Lower leg skin (tissue), 3 donors: ENCODE results near the gene GADD45GIP1.

Experiments used
- CTCF ChIP-seq, 3 donors: fragments of 450-650 bp; IDR thresholded peaks; one replicate each; pipeline ENCODE4 v1.5.1; 2016; ENCODE audit warnings: antibody characterized with exemption in 3 of 3, mild to moderate bottlenecking in 3 of 3, moderate library complexity in 2 of 3
- POLR2A ChIP-seq, 2 donors: fragments of 450-650 bp; IDR thresholded peaks; one replicate each; pipeline ENCODE4 v1.6.1; 2016 to 2017; ENCODE audit warnings: antibody characterized with exemption in 2 of 2, mild to moderate bottlenecking in 1 of 2, moderate library complexity in 1 of 2

- TF ChIP-seq POLR2A (IDR thresholded peaks at IDR 0.05), result no peak
- TF ChIP-seq CTCF (IDR thresholded peaks at IDR 0.05), result no peak
Measured at GRCh38 chr19:12922959-12923358, 34.1 kb downstream of the GADD45GIP1 start.
